ENCODE results near the gene AOX1.

DNA sequence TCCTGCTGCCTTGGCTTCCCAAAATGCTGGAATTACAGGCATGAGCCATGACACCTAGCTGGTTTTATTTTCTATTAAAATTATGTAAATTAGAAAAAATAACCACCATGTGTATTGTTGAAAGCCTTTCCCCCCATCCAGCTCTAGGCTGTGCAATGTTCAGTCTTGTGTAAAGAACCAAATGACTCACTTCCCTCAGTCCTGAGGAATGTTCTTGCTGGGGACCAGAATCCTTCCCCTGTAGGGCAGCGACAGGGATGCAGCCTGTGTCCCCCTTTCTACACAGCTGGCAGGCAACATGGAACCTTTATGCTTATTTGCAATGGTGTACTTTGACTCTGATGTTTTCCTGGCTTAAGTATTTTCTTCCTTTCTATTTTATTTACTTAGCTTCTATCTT lies 29.4 kb downstream of the AOX1 start:
- TF ChIP-seq EZH2phosphoT487 (IDR thresholded peaks at IDR 0.05; ENCODE audit: borderline replicate concordance, low read length): no peak
- TF ChIP-seq, protein P1, sequence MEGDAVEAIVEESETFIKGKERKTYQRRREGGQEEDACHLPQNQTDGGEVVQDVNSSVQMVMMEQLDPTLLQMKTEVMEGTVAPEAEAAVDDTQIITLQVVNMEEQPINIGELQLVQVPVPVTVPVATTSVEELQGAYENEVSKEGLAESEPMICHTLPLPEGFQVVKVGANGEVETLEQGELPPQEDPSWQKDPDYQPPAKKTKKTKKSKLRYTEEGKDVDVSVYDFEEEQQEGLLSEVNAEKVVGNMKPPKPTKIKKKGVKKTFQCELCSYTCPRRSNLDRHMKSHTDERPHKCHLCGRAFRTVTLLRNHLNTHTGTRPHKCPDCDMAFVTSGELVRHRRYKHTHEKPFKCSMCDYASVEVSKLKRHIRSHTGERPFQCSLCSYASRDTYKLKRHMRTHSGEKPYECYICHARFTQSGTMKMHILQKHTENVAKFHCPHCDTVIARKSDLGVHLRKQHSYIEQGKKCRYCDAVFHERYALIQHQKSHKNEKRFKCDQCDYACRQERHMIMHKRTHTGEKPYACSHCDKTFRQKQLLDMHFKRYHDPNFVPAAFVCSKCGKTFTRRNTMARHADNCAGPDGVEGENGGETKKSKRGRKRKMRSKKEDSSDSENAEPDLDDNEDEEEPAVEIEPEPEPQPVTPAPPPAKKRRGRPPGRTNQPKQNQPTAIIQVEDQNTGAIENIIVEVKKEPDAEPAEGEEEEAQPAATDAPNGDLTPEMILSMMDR (conservative IDR thresholded peaks at IDR 0.05; ENCODE audit: low read depth, low read length): no peak
